HepG2 (cell line): Measurements from ENCODE around the gene TBCD. TPM values are rescaled to one million over a fixed set of nuclear protein-coding genes. Genes with fewer than 3 reads are reported as not detected.
A peak's percentile ranks its signal among the peaks of the same experiment; 100 is the strongest.

Source experiments
- ARID2 ChIP-seq: sonication (generic); formaldehyde crosslinking; IDR thresholded peaks from 2 replicates; pipeline ENCODE4 v1.8.1; 2022; ENCODE audit warnings: mild to moderate bottlenecking, missing genetic modification reagents, borderline replicate concordance
- EED ChIP-seq: sonication (generic); formaldehyde crosslinking; IDR thresholded peaks from 2 replicates; pipeline ENCODE4 v1.5.0; 2020; ENCODE audit warnings: mild to moderate bottlenecking, missing genetic modification reagents
- ELF1 ChIP-seq: sonication (generic); formaldehyde crosslinking; IDR thresholded peaks from 2 replicates; pipeline ENCODE4 v1.4.0; 2020; ENCODE audit warnings: missing genetic modification reagents
- FOXP1 ChIP-seq, 2 experiments: fragments of 450-650 bp in 1 of 2; IDR thresholded peaks; 2 replicates each; pipeline ENCODE4 v1.6.1; 2017 to 2018; ENCODE audit warnings: antibody characterized with exemption in 1 of 2
- GABPA ChIP-seq, 2 experiments: IDR thresholded peaks; 2 replicates each; pipeline ENCODE4 v1.6.1; 2011 to 2016; ENCODE audit warnings: low read depth in 2 of 2, low read length in 1 of 2, missing biosample characterization in 1 of 2, missing genetic modification characterization in 1 of 2
- HNF1B ChIP-seq: sonication (generic); formaldehyde crosslinking; IDR thresholded peaks from 2 replicates; pipeline ENCODE4 v1.5.1; 2020; ENCODE audit warnings: mild to moderate bottlenecking, moderate library complexity, missing genetic modification reagents
- KDM1A ChIP-seq: IDR thresholded peaks from 2 replicates; pipeline ENCODE4 v1.6.1; 2016; ENCODE audit warnings: missing compliant biosample characterization
- KLF15 ChIP-seq: sonication (generic); formaldehyde crosslinking; IDR thresholded peaks from 2 replicates; pipeline ENCODE4 v1.8.1; 2023; ENCODE audit warnings: borderline replicate concordance, mild to moderate bottlenecking, inconsistent platforms, missing genetic modification reagents, mixed read lengths
- MIER2 ChIP-seq: IDR thresholded peaks from 2 replicates; pipeline ENCODE4 v1.6.1; 2016; ENCODE audit warnings: missing biosample characterization, missing genetic modification reagents
- NFKB2 ChIP-seq: sonication (generic); formaldehyde crosslinking; IDR thresholded peaks from 2 replicates; pipeline ENCODE4 v1.4.0; 2020; ENCODE audit warnings: missing genetic modification reagents, borderline replicate concordance
- NR2F1 ChIP-seq, 2 experiments: fragments of 450-650 bp in 1 of 2; formaldehyde crosslinking in 1 of 2; IDR thresholded peaks; 2 replicates each; pipeline versions ENCODE4 v1.5.0 to v1.6.1; 2016 to 2020; ENCODE audit warnings: mild to moderate bottlenecking in 1 of 2, missing compliant biosample characterization in 1 of 2, missing genetic modification reagents in 1 of 2, moderate library complexity in 1 of 2
- POLR2G ChIP-seq: fragments of 200-400 bp; formaldehyde crosslinking; IDR thresholded peaks from 2 replicates; pipeline ENCODE4 v1.6.1; 2018; ENCODE audit warnings: mild to moderate bottlenecking, low read depth, low read length, moderate library complexity
- RARA ChIP-seq: IDR thresholded peaks from 2 replicates; pipeline ENCODE4 v1.6.1; 2016; ENCODE audit warnings: missing genetic modification reagents, missing compliant biosample characterization
- SIN3A ChIP-seq: IDR thresholded peaks from 2 replicates; pipeline ENCODE4 v1.6.1; 2011; ENCODE audit warnings: low read depth, mild to moderate bottlenecking, control low read depth, low read length, borderline replicate concordance
- TFAP4 ChIP-seq: sonication (generic); IDR thresholded peaks from 2 replicates; pipeline ENCODE4 v1.6.1; 2016; ENCODE audit warnings: low read depth, borderline replicate concordance
- TMF1 ChIP-seq: sonication (generic); formaldehyde crosslinking; IDR thresholded peaks from 2 replicates; pipeline ENCODE4 v1.8.1; 2022; ENCODE audit warnings: low read depth, missing genetic modification reagents
- U2AF1 ChIP-seq: fragments of 200-400 bp; formaldehyde crosslinking; optimal IDR thresholded peaks from 2 replicates; pipeline ENCODE3; 2017; ENCODE audit warnings: mild to moderate bottlenecking, low read depth, low read length
- ZBTB38 ChIP-seq: sonication (generic); formaldehyde crosslinking; IDR thresholded peaks from 2 replicates; pipeline ENCODE4 v1.5.1; 2020; ENCODE audit warnings: mild to moderate bottlenecking, missing genetic modification reagents
- ZNF335 ChIP-seq: sonication (generic); formaldehyde crosslinking; IDR thresholded peaks from 2 replicates; pipeline ENCODE4 v1.4.0; 2020; ENCODE audit warnings: missing genetic modification reagents
- ZNF562 ChIP-seq: sonication (generic); formaldehyde crosslinking; IDR thresholded peaks from 2 replicates; pipeline ENCODE4 v1.8.0; 2022; ENCODE audit warnings: missing genetic modification reagents, borderline replicate concordance
- ZNF564 ChIP-seq: sonication (generic); formaldehyde crosslinking; IDR thresholded peaks from 2 replicates; pipeline ENCODE4 v1.8.1; 2023; ENCODE audit warnings: mild to moderate bottlenecking, missing genetic modification reagents
- ZNF687 ChIP-seq: sonication (generic); formaldehyde crosslinking; IDR thresholded peaks from 2 replicates; pipeline ENCODE4 v1.5.1; 2020; ENCODE audit warnings: mild to moderate bottlenecking, missing genetic modification reagents, moderate library complexity
- ZNF746 ChIP-seq: sonication (generic); formaldehyde crosslinking; IDR thresholded peaks from 2 replicates; pipeline ENCODE4 v1.8.0; 2022; ENCODE audit warnings: mild to moderate bottlenecking, missing genetic modification reagents
- polyA plus RNA-seq, 8 experiments: library from polyadenylated mRNA; depleted of rRNA in 3 of 8; stranded (reverse) in 7 of 8; unstranded in 1 of 8; fragments of >200 nt; fragmentation: Illumina TruSeq in 4 of 8; extraction: Trizol in 4 of 8; gene quantifications; 2 replicates each; pipeline versions ENCODE4 v1.2.1 to v1.2.3, GENCODE V29; 2011 to 2016; ENCODE audit warnings: low read depth in 4 of 8, missing spikeins in 1 of 8, mixed read lengths in 1 of 8; ENCODE audit not compliant: insufficient read depth in 1 of 8
- total RNA-seq, 5 experiments: library from RNA; depleted of rRNA; stranded (reverse); fragments of >200 nt; fragmentation: Illumina TruSeq; extraction: Trizol; gene quantifications; 2 replicates each; pipeline ENCODE4 v1.2.3, GENCODE V29; 2016; ENCODE audit warnings: low read depth in 1 of 5

Gene TBCD
- total and polyA plus RNA-seq, 2 of the 13 experiments (the other 11 are each of a cell fraction or from before 2014, with no cell fraction given), result 33.9 to 54.8 TPM

GRCh38 chr17:82889496-82890338 is 137.9 kb downstream of the TBCD start (continued):
- peak; percentile 53 for TF ChIP-seq ZNF687 (CRISPR knock-in tag)
- no peak for TF ChIP-seq POLR2G
- peak; percentile 69; the same call in 1 of the 2 replicates for TF ChIP-seq TFAP4
- TF ChIP-seq ZNF335 (CRISPR knock-in tag), result no peak
- no peak for TF ChIP-seq MIER2
- no peak for TF ChIP-seq NFKB2 (CRISPR knock-in tag)
- 0 out of 2 replicates have a peak, but pooled peaks have one; percentile 28 for TF ChIP-seq SIN3A
- 0 out of 2 replicates have a peak, but pooled peaks have one; percentile 36 for TF ChIP-seq EED (CRISPR knock-in tag)
- TF ChIP-seq TMF1 (CRISPR knock-in tag), result 0 out of 2 replicates have a peak, but pooled peaks have one; percentile 56
- no peak for TF ChIP-seq ZNF562
- no peak for TF ChIP-seq HNF1B (CRISPR knock-in tag)
- peak; percentile 76; the same call in 1 of the 2 replicates for TF ChIP-seq ZBTB38 (CRISPR knock-in tag)
- no peak for TF ChIP-seq U2AF1
- peak; percentile 85; the same call in 1 of the 2 replicates for TF ChIP-seq ARID2
- 0 out of 2 replicates have a peak, but pooled peaks have one; percentile 31 for TF ChIP-seq ELF1 (CRISPR knock-in tag)
- peak; percentile 13; the same call in 1 of the 2 replicates for TF ChIP-seq ZNF746
- TF ChIP-seq GABPA (IDR thresholded peaks at IDR 0.05; ENCODE audit: low read depth, low read length), result no peak
- TF ChIP-seq GABPA (CRISPR knock-in tag; IDR thresholded peaks at IDR 0.05; ENCODE audit: low read depth), result peak; percentile 31; the same call in 1 of the 2 replicates
- TF ChIP-seq KDM1A (CRISPR knock-in tag), result no peak
- peak; percentile 89 to 97 for TF ChIP-seq NR2F1 (CRISPR knock-in tag; IDR thresholded peaks at IDR 0.05)
- no peak for TF ChIP-seq KLF15
- TF ChIP-seq RARA (CRISPR knock-in tag), result peak; percentile 77
- TF ChIP-seq FOXP1 (IDR thresholded peaks at IDR 0.05), result no peak
- 0 out of 2 replicates have a peak, but pooled peaks have one; percentile 27 for TF ChIP-seq FOXP1 (CRISPR knock-in tag; IDR thresholded peaks at IDR 0.05)
- no peak for TF ChIP-seq ZNF564
